Lung (tissue), 12 donors: ENCODE data around the gene RGL1. TPM values are rescaled to one million over a fixed set of nuclear protein-coding genes. Genes with fewer than 3 reads are reported as not detected.

Source experiments
- ATAC-seq: fragments of 200-7000 bp; cut with Tn5 transposase; one replicate; pipeline ENCODE4 v1.9.1; 2020; ENCODE audit warnings: moderate number of reproducible peaks; ENCODE audit not compliant: insufficient read depth, low FRiP score
- DNase-seq, 3 donors: peaks; one replicate each; pipeline ENCODE4 v3.0.0-alpha.2; 2013 to 2017
- H3K27ac ChIP-seq, 2 donors: one replicate each; pipeline ENCODE4 v1.5.1; 2013; ENCODE audit warnings: mild to moderate bottlenecking in 2 of 2, moderate library complexity in 2 of 2, control low read depth in 1 of 2, inconsistent platforms in 1 of 2, low read depth in 1 of 2, low read length in 1 of 2
- H3K27me3 ChIP-seq, 3 donors: one replicate each; pipeline ENCODE4 v1.5.1; 2013; ENCODE audit warnings: low read length in 2 of 3; ENCODE audit not compliant: control insufficient read depth in 3 of 3, insufficient read depth in 3 of 3
- H3K36me3 ChIP-seq, 4 donors: one replicate each; pipeline ENCODE4 v1.5.1; 2013; ENCODE audit warnings: low read length in 4 of 4, mild to moderate bottlenecking in 1 of 4, moderate library complexity in 1 of 4; ENCODE audit not compliant: control insufficient read depth in 4 of 4, insufficient read depth in 4 of 4
- H3K4me1 ChIP-seq, 5 donors: one replicate each; pipeline ENCODE4 v1.5.1; 2013; ENCODE audit warnings: low read length in 5 of 5, mild to moderate bottlenecking in 2 of 5, moderate library complexity in 1 of 5; ENCODE audit not compliant: control insufficient read depth in 5 of 5, insufficient read depth in 5 of 5
- H3K4me3 ChIP-seq: one replicate; pipeline ENCODE4 v1.5.1; 2013; ENCODE audit warnings: mild to moderate bottlenecking, control low read depth, moderate library complexity
- H3K9ac ChIP-seq, 2 donors: one replicate each; pipeline ENCODE4 v1.5.1; 2013; ENCODE audit warnings: low read length in 2 of 2, control low read depth in 1 of 2; ENCODE audit not compliant: insufficient read depth in 1 of 2
- H3K9me3 ChIP-seq, 4 donors: one replicate each; pipeline ENCODE4 v1.5.1; 2013; ENCODE audit warnings: low read length in 3 of 4, mild to moderate bottlenecking in 1 of 4, moderate library complexity in 1 of 4; ENCODE audit not compliant: control insufficient read depth in 4 of 4, insufficient read depth in 3 of 4
- CTCF ChIP-seq: IDR thresholded peaks from 2 replicates; pipeline ENCODE4 v1.5.1; 2012; ENCODE audit warnings: mild to moderate bottlenecking; ENCODE audit errors: control extremely low read depth, extremely low read depth
- WGBS, 2 donors: extraction: QIAGEN DNeasy Blood & Tissue Kit; methylation state at CpG; one replicate each; pipeline ENCODE4 v1.1.7; 2013; 5-methylcytosine and 5-hydroxymethylcytosine counted together
- polyA plus RNA-seq, 2 donors: library from polyadenylated mRNA; stranded (reverse); fragments of 200-250 nt; gene quantifications; one replicate each; pipeline ENCODE4 v1.2.1, GENCODE V29; 2013
- total RNA-seq, 2 donors: library from RNA; depleted of rRNA in 1 of 2; stranded (reverse); fragments of >200 nt in 1 of 2; gene quantifications; one replicate each; pipeline ENCODE4 v1.2.1, GENCODE V29; 2014 to 2021
- donor health status: control.
- donor health status: control.
- donor health status: Bipolar disorder and iron deficiency.
- donor health status: healthy.
- donor health status: DM: yes; HTN: yes; CAD: no.

The RGL1 gene
- total and polyA plus RNA-seq, 4 donors, result 9.6 to 49.4 (median 35.2) TPM

- no peak for TF ChIP-seq CTCF
- Histone ChIP-seq H3K36me3 (peaks cover 0 to 2% (median 0%) of the 10 kb centered on the region in 4 donors), H3K9me3 (no peaks in the 10 kb centered on the region), H3K4me1 (peaks cover 0 to 8% (median 6%) of the 10 kb centered on the region in 5 donors), H3K4me3 (no peak overlapping the region), H3K27me3 (no peaks in the 10 kb centered on the region), H3K9ac (no peak overlapping the region), H3K27ac (no peak overlapping the region)
- ATAC-seq (no peak), DNase-seq (no peak)
These were observed 27.5 kb downstream of the RGL1 start for GRCh38 chr1:183832459-183832858.

GRCh38 chr1:183834568-183834967, 29.6 kb downstream of the RGL1 start:
- TF ChIP-seq CTCF, result no peak
- 50 to 76% methylated on average over 3 of the region's 3 CpGs for WGBS, 2 donors
- ATAC-seq, result no peak

DNA sequence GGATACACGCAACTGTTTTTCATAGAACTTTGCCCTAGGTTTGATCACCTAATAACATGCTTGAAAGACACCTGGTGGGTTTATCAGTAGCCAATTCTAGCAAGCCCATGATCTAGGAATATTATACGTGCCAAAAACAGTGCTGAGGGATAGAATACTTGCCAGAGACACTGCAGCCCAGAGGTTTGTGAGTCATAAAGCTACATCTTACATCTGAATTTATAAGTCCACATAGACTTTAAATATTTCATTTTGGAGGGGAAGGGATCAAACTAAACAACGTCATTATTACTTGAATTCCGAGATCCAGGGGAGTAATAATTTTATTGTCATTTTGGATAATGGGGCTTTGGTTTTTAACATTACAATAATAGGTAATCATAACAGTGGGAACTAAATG, 31.7 kb downstream of the RGL1 start:
- Histone ChIP-seq H3K36me3 (peaks cover 0 to 1% (median 0%) of the 10 kb centered on the region in 4 donors), H3K27ac (no peak overlapping the region), H3K4me1 (peaks cover 0 to 16% (median 7%) of the 10 kb centered on the region in 5 donors), H3K9me3 (no peaks in the 10 kb centered on the region), H3K9ac (no peak overlapping the region), H3K4me3 (no peak overlapping the region), H3K27me3 (no peaks in the 10 kb centered on the region)
- DNase-seq, result no peak
- no peak for ATAC-seq
- WGBS, 2 donors, result 94 to 95% methylated on average over 4 of the region's 4 CpGs
- no peak for TF ChIP-seq CTCF

More at GRCh38 chr1:183834568-183834967, 29.6 kb downstream of the RGL1 start:
- Histone ChIP-seq H3K4me1 (peaks cover 0 to 10% (median 6%) of the 10 kb centered on the region in 5 donors), H3K4me3 (no peak overlapping the region), H3K9me3 (no peaks in the 10 kb centered on the region), H3K36me3 (peaks cover 0 to 1% (median 0%) of the 10 kb centered on the region in 4 donors), H3K9ac (no peak overlapping the region), H3K27me3 (no peaks in the 10 kb centered on the region), H3K27ac (peak overlapping the region in 1 of 2 donors; percentile 50)
- no peak for DNase-seq

GRCh38 chr1:183837062-183837461, 32.1 kb downstream of the RGL1 start:
- Histone ChIP-seq H3K27ac (no peak overlapping the region), H3K36me3 (peaks cover 0 to 1% (median 0%) of the 10 kb centered on the region in 4 donors), H3K4me3 (no peak overlapping the region), H3K27me3 (no peaks in the 10 kb centered on the region), H3K9me3 (no peaks in the 10 kb centered on the region), H3K9ac (no peak overlapping the region), H3K4me1 (peaks cover 4 to 19% (median 8%) of the 10 kb centered on the region in 5 donors)
- ATAC-seq (no peak), DNase-seq (no peak)
- no peak for TF ChIP-seq CTCF
- WGBS, 2 donors, result 82 to 100% methylated on average over 1 of the region's 1 CpG
